Activated CD4-positive, alpha-beta T cell treated with anti-CD3 and anti-CD28 coated beads, Interleukin-2, Interleukin-4, amounts not matched to agents 100 ng/mL and 50 ng/mL, durations not matched to agents 16 hours and 8 hours (primary cell): ENCODE data around the gene MX1.

Experiments used
- DNase-seq: peaks from one replicate; pipeline ENCODE4 v3.0.0-alpha.2; 2020; ENCODE audit warnings: low spot score

The MX1 gene

DNA sequence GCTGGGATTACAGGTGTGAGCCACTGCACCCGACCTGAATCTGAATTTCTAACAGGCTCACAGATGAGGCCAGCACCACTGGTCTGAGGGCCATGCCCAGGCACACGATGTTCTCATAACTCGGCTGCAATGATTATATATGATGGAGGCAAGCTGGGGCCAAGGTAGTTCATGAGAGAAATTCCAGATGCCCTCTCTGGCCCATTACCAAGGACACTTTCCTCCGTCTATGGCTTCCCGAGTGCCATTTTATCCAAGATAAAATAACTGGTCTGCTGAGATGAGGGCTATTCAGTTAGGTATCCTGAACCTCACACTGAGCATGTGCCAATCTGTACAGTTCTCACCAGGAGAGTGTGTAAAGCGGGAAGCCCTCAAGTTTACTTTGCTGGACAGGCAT lies 65.4 kb downstream of the MX1 start:
- no peak for DNase-seq

GRCh38 chr21:41494242-41494641 lies 68.2 kb downstream of the MX1 start:
- DNase-seq, result no peak

DNA sequence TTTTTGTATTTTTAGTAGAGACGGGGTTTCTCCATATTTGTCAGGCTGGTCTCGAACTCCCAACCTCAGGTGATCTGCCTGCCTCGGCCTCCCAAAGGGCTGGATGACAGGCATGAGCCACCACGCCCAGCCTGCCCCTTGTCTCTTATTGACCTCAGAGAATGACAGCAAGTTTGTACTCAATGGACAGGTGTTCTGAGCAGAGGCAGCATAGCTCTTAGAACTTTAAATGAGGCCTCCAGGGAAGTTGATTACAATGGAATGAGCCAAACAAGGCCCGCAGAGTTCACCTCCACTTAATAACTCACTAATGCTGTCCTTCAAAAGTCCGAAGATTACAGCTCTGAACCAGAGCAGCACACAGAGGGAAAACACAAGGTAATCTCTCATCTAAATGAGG lies 71.0 kb downstream of the MX1 start:
- DNase-seq, result no peak

DNA sequence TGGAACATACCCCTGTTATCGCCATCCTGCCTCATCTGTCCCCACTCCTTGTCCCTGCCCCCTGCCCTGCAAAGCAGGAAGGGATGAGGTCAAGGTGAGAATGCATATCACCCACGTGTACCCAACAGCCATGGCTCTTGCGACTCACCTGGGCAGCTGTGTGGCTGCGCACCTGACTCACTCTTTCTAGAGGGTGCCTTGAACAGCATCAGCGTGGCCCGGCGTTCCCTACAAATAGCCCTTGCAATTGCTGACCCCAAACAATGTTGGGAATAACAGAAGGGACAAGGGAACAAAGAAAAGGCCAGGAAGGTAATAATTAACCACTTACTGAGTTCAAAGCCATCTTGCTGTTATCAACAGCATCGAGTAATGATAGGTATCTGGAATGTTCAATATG lies 71.7 kb downstream of the MX1 start:
- no peak for DNase-seq

DNA sequence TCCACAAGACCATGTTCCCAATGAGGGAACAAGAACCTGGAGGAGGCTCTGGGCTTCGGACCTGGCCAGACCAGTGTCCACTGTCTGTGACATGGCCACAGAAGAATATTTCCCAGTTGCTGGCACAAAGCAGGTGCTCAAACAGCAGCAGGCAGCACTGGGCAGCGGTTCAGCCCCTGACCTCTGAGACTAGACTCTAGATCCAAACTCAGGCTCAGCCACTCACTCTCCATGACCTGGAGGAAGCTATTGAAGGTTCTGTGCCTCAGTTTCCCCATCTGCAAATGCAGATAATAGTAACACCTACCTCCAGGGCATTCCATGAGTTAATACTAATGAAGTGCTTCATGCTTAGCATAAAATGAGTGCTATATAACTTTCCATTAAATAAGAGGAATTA lies 73.9 kb downstream of the MX1 start:
- DNase-seq, result no peak

DNA sequence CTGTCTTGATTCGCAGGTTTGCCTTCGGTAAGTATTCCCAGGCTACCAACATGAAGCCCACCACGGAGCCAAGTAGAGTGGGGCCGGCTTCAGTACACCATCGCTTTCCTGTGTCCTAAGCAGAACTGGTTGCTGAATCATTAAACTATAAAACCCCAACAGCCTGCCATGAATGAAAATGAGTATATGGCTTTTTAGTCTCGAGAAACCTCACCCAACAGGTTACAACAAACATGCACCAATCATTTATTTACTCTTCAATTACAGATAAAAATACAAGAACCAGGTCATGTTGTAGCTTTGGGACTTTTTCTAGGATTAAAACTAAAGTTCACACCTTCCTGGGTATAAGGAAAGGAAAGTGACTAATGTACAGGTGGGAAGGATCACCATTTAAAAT lies 74.3 kb downstream of the MX1 start:
- DNase-seq, result no peak

GRCh38 chr21:41500931-41501381 lies 74.9 kb downstream of the MX1 start:
- DNase-seq, result no peak

- DNase-seq, result no peak
These were observed 75.9 kb downstream of the MX1 start for GRCh38 chr21:41501919-41502318.

- no peak for DNase-seq
These were observed 77.3 kb downstream of the MX1 start for GRCh38 chr21:41503331-41503730.

DNA sequence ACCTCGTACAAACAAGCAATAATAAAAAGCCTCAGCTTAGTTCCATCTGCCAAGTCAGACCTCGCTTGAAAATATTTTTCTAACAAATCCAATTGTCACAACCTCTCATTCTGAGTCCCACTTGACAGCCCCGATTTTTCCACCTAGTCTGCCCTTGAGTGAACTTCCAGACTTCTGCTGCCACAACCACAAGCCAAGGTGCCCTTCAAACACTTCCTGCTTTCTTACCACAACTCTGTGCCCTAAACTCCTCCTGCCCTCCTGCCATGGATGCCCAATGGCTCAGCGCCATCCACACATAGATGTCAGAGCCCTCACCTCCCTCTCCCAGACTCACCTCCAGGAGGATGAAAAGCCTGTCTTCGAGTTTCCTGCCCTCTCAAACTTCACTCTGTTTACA lies 78.0 kb downstream of the MX1 start:
- DNase-seq, result no peak

DNA sequence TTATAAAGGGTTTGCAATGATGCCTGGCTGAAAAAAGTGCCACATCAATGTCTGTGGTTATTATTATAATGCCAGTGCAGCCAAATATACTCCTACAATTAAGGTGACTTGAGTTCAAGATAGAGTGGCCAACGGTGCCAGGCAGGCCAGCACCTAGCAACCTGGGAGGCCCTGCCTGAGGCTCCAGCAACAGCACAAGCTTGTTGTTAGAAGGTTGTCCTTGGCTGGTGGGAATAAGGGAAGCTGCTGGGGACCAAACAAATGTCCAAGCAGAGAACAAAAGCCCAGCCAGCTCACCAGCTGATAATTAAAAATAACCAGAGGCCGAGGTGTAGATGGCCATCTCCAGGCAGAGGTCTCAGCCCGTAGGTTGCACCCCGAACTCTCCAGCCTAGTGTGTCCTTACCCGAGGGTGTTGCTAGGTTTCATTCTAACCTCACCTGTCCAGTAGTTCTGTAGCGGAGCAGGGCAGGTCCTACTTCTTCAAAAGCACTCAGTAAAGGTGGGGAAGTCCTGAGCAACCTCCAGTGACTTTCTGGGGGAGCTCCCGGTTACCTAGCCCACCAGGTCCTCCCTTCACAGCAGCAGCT lies 80.1 kb downstream of the MX1 start:
- DNase-seq, result no peak

- DNase-seq, result no peak
These were observed 80.8 kb downstream of the MX1 start for GRCh38 chr21:41506611-41507520.

DNA sequence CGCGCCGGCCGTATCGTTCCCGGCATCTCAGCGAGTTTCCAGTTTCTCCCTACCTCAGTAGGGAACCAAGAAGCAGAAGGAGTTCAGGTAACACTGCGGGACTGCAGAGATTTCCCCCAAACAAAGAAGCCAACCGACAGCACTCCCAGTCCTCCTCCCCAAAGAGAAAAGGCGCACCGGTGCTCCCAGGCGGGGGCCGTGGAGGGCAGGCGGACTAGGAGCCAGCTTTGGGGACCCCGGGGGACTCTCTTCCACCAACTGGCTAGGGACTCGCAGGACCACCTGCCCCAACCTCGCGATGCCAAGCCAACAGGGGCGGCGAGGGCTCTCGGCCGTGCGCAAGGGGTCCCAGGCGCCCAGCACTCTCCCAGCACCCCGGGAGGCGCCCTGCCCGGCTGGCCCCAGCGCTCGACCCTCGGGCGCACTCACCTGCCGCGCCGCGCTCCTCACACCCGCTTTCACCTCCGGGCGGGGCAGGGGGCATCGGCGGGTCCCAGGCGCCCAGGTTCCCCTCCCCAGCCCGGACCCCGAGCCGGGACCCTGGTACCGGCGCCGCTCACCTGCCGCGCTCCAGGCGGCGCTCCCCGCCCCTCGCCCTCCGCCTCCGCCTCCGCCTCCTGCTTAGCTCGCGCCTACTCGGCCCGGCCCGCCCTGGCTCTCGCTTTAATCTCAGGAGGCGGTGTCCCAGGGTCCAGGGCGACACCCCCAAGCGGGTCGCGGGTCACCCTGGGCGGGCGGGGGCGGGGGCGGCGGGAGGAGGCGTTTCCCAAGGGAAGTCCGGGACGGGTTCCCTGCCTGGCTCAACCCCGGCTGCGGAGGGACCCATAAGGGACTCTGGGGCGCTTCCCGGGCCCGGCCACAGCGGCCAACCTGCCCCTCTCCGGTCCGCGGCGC lies 81.7 kb downstream of the MX1 start, which contains the start of gene TMPRSS2:
Gene TMPRSS2, minus strand, starts transcription at position 638 of the 894 bp plus-strand sequence. CDS start 10,025 bp downstream, outside the sequence.
- DNase-seq, result no peak

- no peak for DNase-seq
These were observed 82.5 kb downstream of the MX1 start for GRCh38 chr21:41508415-41509144.
